Adipocyte (in vitro differentiated cells): Measurements from ENCODE around the gene ZG16B.

Experiments
- DNase-seq: peaks from one replicate; pipeline ENCODE4 v3.0.0-alpha.2; 2015; ENCODE audit warnings: low read depth
- H3K27me3 ChIP-seq: replicated peaks from 2 replicates; pipeline ENCODE4 v1.7.0; 2013; ENCODE audit warnings: mild to moderate bottlenecking, low read length, moderate library complexity; ENCODE audit not compliant: control insufficient read depth, insufficient read depth
- H3K36me3 ChIP-seq: 2 replicates; pipeline ENCODE4 v1.7.0; 2013; ENCODE audit warnings: low read length, mild to moderate bottlenecking, moderate library complexity; ENCODE audit not compliant: control insufficient read depth, insufficient read depth, severe bottlenecking
- H3K4me1 ChIP-seq: 2 replicates; pipeline ENCODE4 v1.7.0; 2013; ENCODE audit warnings: mild to moderate bottlenecking, low read length, moderate library complexity; ENCODE audit not compliant: control insufficient read depth, insufficient read depth
- H3K4me3 ChIP-seq: 2 replicates; pipeline ENCODE4 v1.7.0; 2013; ENCODE audit warnings: mild to moderate bottlenecking, low read length, moderate library complexity
- H3K9ac ChIP-seq: 2 replicates; pipeline ENCODE4 v1.7.0; 2013; ENCODE audit warnings: mild to moderate bottlenecking, low read length, moderate library complexity
- H3K9me3 ChIP-seq: 2 replicates; pipeline ENCODE4 v1.7.0; 2013; ENCODE audit warnings: mild to moderate bottlenecking, low read length, moderate library complexity; ENCODE audit not compliant: control insufficient read depth

ZG16B gene

GRCh38 chr16:2839650-2840450 is 9.7 kb downstream of the ZG16B start:
- DNase-seq, result no peak
- Histone ChIP-seq H3K9me3 (no peaks in the 10 kb centered on the region), H3K27me3 (no peaks in the 10 kb centered on the region), H3K4me1 (peaks cover 9% of the 10 kb centered on the region), H3K36me3 (no peaks in the 10 kb centered on the region), H3K4me3 (no peak overlapping the region), H3K9ac (peak overlapping the region; percentile 19)

GRCh38 chr16:2840914-2841313 is 10.8 kb downstream of the ZG16B start:
- no peaks in the 10 kb centered on the region for H3K27me3 ChIP-seq
- H3K4me3 ChIP-seq, result no peak overlapping the region
- no peak overlapping the region for H3K9ac ChIP-seq
- no peak for DNase-seq
- H3K4me1 ChIP-seq, result peaks cover 5% of the 10 kb centered on the region
- no peaks in the 10 kb centered on the region for H3K36me3 ChIP-seq
- H3K9me3 ChIP-seq, result no peaks in the 10 kb centered on the region

- Histone ChIP-seq H3K9me3 (no peaks in the 10 kb centered on the region), H3K9ac (peak overlapping the region; percentile 48), H3K4me3 (peak overlapping the region; percentile 77), H3K4me1 (peaks cover 5% of the 10 kb centered on the region), H3K27me3 (no peaks in the 10 kb centered on the region), H3K36me3 (no peaks in the 10 kb centered on the region)
- DNase-seq, result no peak
Measured at GRCh38 chr16:2841606-2842339, 11.7 kb downstream of the ZG16B start.

GRCh38 chr16:2842340-2843000 is 12.4 kb downstream of the ZG16B start:
- peak; percentile 34 for DNase-seq

GRCh38 chr16:2843526-2843925 is 13.4 kb downstream of the ZG16B start:
- no peaks in the 10 kb centered on the region for H3K9me3 ChIP-seq
- no peak overlapping the region for H3K9ac ChIP-seq
- no peaks in the 10 kb centered on the region for H3K36me3 ChIP-seq
- no peak for DNase-seq
- no peaks in the 10 kb centered on the region for H3K27me3 ChIP-seq
- H3K4me1 ChIP-seq, result peaks cover 5% of the 10 kb centered on the region
- no peak overlapping the region for H3K4me3 ChIP-seq

More at GRCh38 chr16:2842340-2843000, 12.4 kb downstream of the ZG16B start:
- H3K36me3 ChIP-seq, result no peaks in the 10 kb centered on the region
- no peaks in the 10 kb centered on the region for H3K9me3 ChIP-seq
- peak overlapping the region; percentile 77 for H3K4me3 ChIP-seq
- H3K4me1 ChIP-seq, result peaks cover 5% of the 10 kb centered on the region
- H3K27me3 ChIP-seq, result no peaks in the 10 kb centered on the region
- peak overlapping the region; percentile 48 for H3K9ac ChIP-seq

- Histone ChIP-seq H3K27me3 (peaks cover 9% of the 10 kb centered on the region), H3K4me3 (no peak overlapping the region), H3K9ac (no peak overlapping the region), H3K4me1 (no peaks in the 10 kb centered on the region), H3K9me3 (no peaks in the 10 kb centered on the region), H3K36me3 (no peaks in the 10 kb centered on the region)
- no peak for DNase-seq
Measured at GRCh38 chr16:2845116-2845515, 15.0 kb downstream of the ZG16B start.

GRCh38 chr16:2846511-2847310 is 16.6 kb downstream of the ZG16B start:
- DNase-seq, result peak; percentile 9
- Histone ChIP-seq H3K27me3 (peaks cover 9% of the 10 kb centered on the region), H3K9me3 (no peaks in the 10 kb centered on the region), H3K4me1 (no peaks in the 10 kb centered on the region), H3K36me3 (no peaks in the 10 kb centered on the region), H3K9ac (no peak overlapping the region), H3K4me3 (no peak overlapping the region)

GRCh38 chr16:2848933-2849725 is 19.0 kb downstream of the ZG16B start:
- DNase-seq, result no peak
- peaks cover 15% of the 10 kb centered on the region for H3K27me3 ChIP-seq

GRCh38 chr16:2852003-2852730 is 22.1 kb downstream of the ZG16B start:
- Histone ChIP-seq H3K4me1 (no peaks in the 10 kb centered on the region), H3K9ac (no peak overlapping the region)

More at GRCh38 chr16:2848933-2849725, 19.0 kb downstream of the ZG16B start:
- no peak overlapping the region for H3K4me3 ChIP-seq
- H3K9ac ChIP-seq, result no peak overlapping the region
- H3K9me3 ChIP-seq, result peaks cover under 1% of the 10 kb centered on the region
- H3K4me1 ChIP-seq, result no peaks in the 10 kb centered on the region
- H3K36me3 ChIP-seq, result no peaks in the 10 kb centered on the region

More at GRCh38 chr16:2852003-2852730, 22.1 kb downstream of the ZG16B start:
- H3K9me3 ChIP-seq, result peaks cover 8% of the 10 kb centered on the region
- H3K36me3 ChIP-seq, result no peaks in the 10 kb centered on the region
- DNase-seq, result no peak
- no peak overlapping the region for H3K4me3 ChIP-seq
- H3K27me3 ChIP-seq, result peaks cover 15% of the 10 kb centered on the region
